ENCODE results near the gene RAMACL.

Gene RAMACL

GRCh38 chr6:166617359-166617758 is 30.9 kb upstream of the RAMACL start:
- Histone ChIP-seq H3K9me3 (ENCODE audit: low read length) (no peaks in the 10 kb centered on the region), H3K9me2 (ENCODE audit: low read depth, low read length) (no peaks in the 10 kb centered on the region), H3K27me3 (ENCODE audit: insufficient read depth, low read length) (no peaks in the 10 kb centered on the region), H3K79me2 (ENCODE audit: insufficient read depth, low read length) (no peaks in the 10 kb centered on the region), H2AFZ (ENCODE audit: low read length) (no peak overlapping the region), H3K4me2 (ENCODE audit: low read length) (no peak overlapping the region), H3K4me1 (ENCODE audit: insufficient read depth, low read length, severe bottlenecking) (no peaks in the 10 kb centered on the region), H3K27ac (ENCODE audit: low read depth, low read length, poor library complexity, severe bottlenecking) (no peak overlapping the region), H3K4me3 (ENCODE audit: low read depth, low read length, poor library complexity, severe bottlenecking) (no peak overlapping the region), H4K20me1 (ENCODE audit: insufficient read depth, low read length) (no peaks in the 10 kb centered on the region), H3K36me3 (ENCODE audit: insufficient read depth, low read length) (no peaks in the 10 kb centered on the region), H3F3A (ENCODE audit: insufficient read depth, low read length) (no peaks in the 10 kb centered on the region), H3K9ac (ENCODE audit: low read length) (no peak overlapping the region)
- TF ChIP-seq CTCF (IDR thresholded peaks at IDR 0.05; ENCODE audit: low read length) (no peak), EZH2 (IDR thresholded peaks at IDR 0.05; ENCODE audit: borderline replicate concordance, low read length) (no peak)

- Histone ChIP-seq H3K36me3 (ENCODE audit: insufficient read depth, low read length) (no peaks in the 10 kb centered on the region), H3K4me1 (ENCODE audit: insufficient read depth, low read length, severe bottlenecking) (no peaks in the 10 kb centered on the region), H3K4me2 (ENCODE audit: low read length) (no peak overlapping the region), H3K9me3 (ENCODE audit: low read length) (no peaks in the 10 kb centered on the region), H3K27ac (ENCODE audit: low read depth, low read length, poor library complexity, severe bottlenecking) (no peak overlapping the region), H3K4me3 (ENCODE audit: low read depth, low read length, poor library complexity, severe bottlenecking) (no peak overlapping the region), H3K79me2 (ENCODE audit: insufficient read depth, low read length) (no peaks in the 10 kb centered on the region), H3K27me3 (ENCODE audit: insufficient read depth, low read length) (0 out of 2 replicates have a peak, but pooled peaks cover 4% of the 10 kb centered on the region), H3K9me2 (ENCODE audit: low read depth, low read length) (no peaks in the 10 kb centered on the region), H3K9ac (ENCODE audit: low read length) (no peak overlapping the region), H2AFZ (ENCODE audit: low read length) (no peak overlapping the region), H4K20me1 (ENCODE audit: insufficient read depth, low read length) (no peaks in the 10 kb centered on the region), H3F3A (ENCODE audit: insufficient read depth, low read length) (no peaks in the 10 kb centered on the region)
- TF ChIP-seq CTCF (IDR thresholded peaks at IDR 0.05; ENCODE audit: low read length) (no peak), EZH2 (IDR thresholded peaks at IDR 0.05; ENCODE audit: borderline replicate concordance, low read length) (no peak)
Observed at GRCh38 chr6:166616261-166617238, 30.1 kb upstream of the RAMACL start.

- H3K36me3 ChIP-seq (ENCODE audit: insufficient read depth, low read length): no peaks in the 10 kb centered on the region
- H3K27ac ChIP-seq (ENCODE audit: low read depth, low read length, poor library complexity, severe bottlenecking): no peak overlapping the region
- no peaks in the 10 kb centered on the region for H3K79me2 ChIP-seq (ENCODE audit: insufficient read depth, low read length)
Observed at GRCh38 chr6:166615059-166615770, 28.7 kb upstream of the RAMACL start.

More at GRCh38 chr6:166615059-166615770, 28.7 kb upstream of the RAMACL start:
- H3K4me1 ChIP-seq (ENCODE audit: insufficient read depth, low read length, severe bottlenecking): no peaks in the 10 kb centered on the region
- no peak overlapping the region for H3K4me2 ChIP-seq (ENCODE audit: low read length)
- H3F3A ChIP-seq (ENCODE audit: insufficient read depth, low read length): no peaks in the 10 kb centered on the region
- H4K20me1 ChIP-seq (ENCODE audit: insufficient read depth, low read length): no peaks in the 10 kb centered on the region
- H3K9ac ChIP-seq (ENCODE audit: low read length): no peak overlapping the region
- H3K27me3 ChIP-seq (ENCODE audit: insufficient read depth, low read length): 0 out of 2 replicates have a peak, but pooled peaks cover 4% of the 10 kb centered on the region
- H2AFZ ChIP-seq (ENCODE audit: low read length): no peak overlapping the region
- H3K4me3 ChIP-seq (ENCODE audit: low read depth, low read length, poor library complexity, severe bottlenecking): no peak overlapping the region
- no peaks in the 10 kb centered on the region for H3K9me2 ChIP-seq (ENCODE audit: low read depth, low read length)
- no peak for TF ChIP-seq CTCF (IDR thresholded peaks at IDR 0.05; ENCODE audit: low read length)
- TF ChIP-seq EZH2 (IDR thresholded peaks at IDR 0.05; ENCODE audit: borderline replicate concordance, low read length): no peak
- H3K9me3 ChIP-seq (ENCODE audit: low read length): no peaks in the 10 kb centered on the region

All from OCI-LY1 (cell line).